HepG2 (cell line): ENCODE data around the gene IFI27L2. TPM values are rescaled to one million over a fixed set of nuclear protein-coding genes. Genes with fewer than 3 reads are reported as not detected.

ENCODE experiments used
- ATAC-seq: fragments of 200-7000 bp; cut with Tn5 transposase; 3 replicates; pipeline ENCODE4 v1.9.1; 2020; ENCODE audit warnings: mild to moderate bottlenecking, moderate library complexity
- BruUV-seq: library from RNA; stranded (reverse); fragments of 400-500 nt; replicated peaks from 2 replicates; lab custom pipeline; 2021; lab: Mats Ljungman, UMichigan
- CTCF ChIA-PET: fragments of 300-600 bp; formaldehyde crosslinking; extraction: SDS; loops from one replicate; lab custom pipeline; 2021; ENCODE audit warnings: low total read pairs, inconsistent platforms, low intra/inter-chr PET ratio; lab: Yijun Ruan, JAX
- POLR2A ChIA-PET: fragments of 350-600 bp; sonication (Branson Sonifier 250); formaldehyde crosslinking; loops from one replicate; lab custom pipeline; 2020; ENCODE audit warnings: antibody characterized with exemption, inconsistent platforms; lab: Yijun Ruan, JAX
- DNase-seq: peaks from one replicate; pipeline ENCODE4 v3.0.0-alpha.2; 2015; ENCODE audit warnings: low spot score
- FAIRE-seq: peaks from 3 replicates; lab custom pipeline; 2011; peaks lifted over from hg19 to GRCh38; lab: Jason Lieb, UNC
- H2AFZ ChIP-seq: one replicate; pipeline ENCODE4 v1.6.1; 2011; ENCODE audit warnings: low read length, inconsistent platforms
- H3K27ac ChIP-seq: fragments of 300-600 bp; 3 replicates; pipeline ENCODE4 v1.8.0; 2011; ENCODE audit warnings: mixed run types, mild to moderate bottlenecking, mixed read lengths, low read length, inconsistent platforms; ENCODE audit not compliant: insufficient read depth; ENCODE audit errors: extremely low read length
- H3K27me3 ChIP-seq, 2 experiments: fragments of 200-600 bp in 1 of 2; 2 replicates in 1 of 2; 3 replicates in 1 of 2; pipeline versions ENCODE4 v1.6.0 to v1.8.0; 2011; ENCODE audit warnings: low read length in 2 of 2, mild to moderate bottlenecking in 2 of 2, moderate library complexity in 2 of 2, inconsistent platforms in 1 of 2; ENCODE audit not compliant: insufficient read depth in 2 of 2, control insufficient read depth in 1 of 2
- H3K36me3 ChIP-seq, 2 experiments: fragments of 200-600 bp in 1 of 2; replicated peaks in 1 of 2; 2 replicates in 1 of 2; 3 replicates in 1 of 2; pipeline versions ENCODE4 v1.5.1 to v1.8.0; 2011; ENCODE audit warnings: low read length in 2 of 2, inconsistent platforms in 1 of 2; ENCODE audit not compliant: insufficient read depth in 2 of 2, control insufficient read depth in 1 of 2
- H3K4me1 ChIP-seq: 2 replicates; pipeline ENCODE4 v1.5.1; 2012; ENCODE audit warnings: low read length, inconsistent platforms; ENCODE audit not compliant: insufficient read depth
- H3K4me2 ChIP-seq: 2 replicates; pipeline ENCODE4 v1.6.0; 2011; ENCODE audit warnings: low read depth, low read length, inconsistent platforms
- H3K4me3 ChIP-seq, 3 experiments: fragments of 200-600 bp in 1 of 3; sonication (generic), shearing (Covaris generic) in 1 of 3; replicated peaks in 1 of 3; 2 replicates each; pipeline ENCODE4 v1.5.1; 2011 to 2016; ENCODE audit warnings: low read length in 3 of 3, inconsistent platforms in 2 of 3, low read depth in 2 of 3, mild to moderate bottlenecking in 2 of 3, control low read depth in 1 of 3, mixed read lengths in 1 of 3; ENCODE audit not compliant: insufficient read depth in 1 of 3
- H3K79me2 ChIP-seq: one replicate; pipeline ENCODE4 v1.6.1; 2011; ENCODE audit warnings: low read length, inconsistent platforms; ENCODE audit not compliant: insufficient read depth
- H3K9ac ChIP-seq: 2 replicates; pipeline ENCODE4 v1.6.0; 2011; ENCODE audit warnings: mild to moderate bottlenecking, low read depth, low read length, inconsistent platforms; ENCODE audit not compliant: insufficient read depth
- H3K9me3 ChIP-seq: 2 replicates; pipeline ENCODE4 v1.5.1; 2012; ENCODE audit warnings: mild to moderate bottlenecking, low read length
- H4K20me1 ChIP-seq: 2 replicates; pipeline ENCODE4 v1.6.0; 2011; ENCODE audit warnings: inconsistent platforms, mild to moderate bottlenecking, low read length, moderate library complexity; ENCODE audit not compliant: insufficient read depth
- ATF7 ChIP-seq, 2 experiments: fragments of 450-650 bp in 1 of 2; sonication (generic) in 1 of 2; formaldehyde crosslinking in 1 of 2; IDR thresholded peaks; 2 replicates each; pipeline versions ENCODE4 v1.4.0 to v1.6.1; 2016 to 2020; ENCODE audit warnings: antibody characterized with exemption in 1 of 2, mild to moderate bottlenecking in 1 of 2, missing genetic modification reagents in 1 of 2
- CCDC6 ChIP-seq: sonication (generic); formaldehyde crosslinking; IDR thresholded peaks from 2 replicates; pipeline ENCODE4 v1.8.1; 2022; ENCODE audit warnings: mild to moderate bottlenecking, missing genetic modification reagents, moderate library complexity
- CERS6 ChIP-seq: sonication (generic); formaldehyde crosslinking; IDR thresholded peaks from 2 replicates; pipeline ENCODE4 v1.5.0; 2020; ENCODE audit warnings: missing genetic modification reagents
- DMTF1 ChIP-seq: sonication (generic); formaldehyde crosslinking; IDR thresholded peaks from 2 replicates; pipeline ENCODE4 v1.4.0; 2020; ENCODE audit warnings: mild to moderate bottlenecking, missing genetic modification reagents
- GABPA ChIP-seq, 2 experiments: IDR thresholded peaks; 2 replicates each; pipeline ENCODE4 v1.6.1; 2011 to 2016; ENCODE audit warnings: low read depth in 2 of 2, low read length in 1 of 2, missing biosample characterization in 1 of 2, missing genetic modification characterization in 1 of 2
- HDAC2 ChIP-seq: sonication (generic); formaldehyde crosslinking; IDR thresholded peaks from 2 replicates; pipeline ENCODE4 v1.4.0; 2020; ENCODE audit warnings: missing genetic modification reagents
- IKZF5 ChIP-seq: IDR thresholded peaks from 2 replicates; pipeline ENCODE4 v1.6.1; 2018; ENCODE audit warnings: missing genetic modification reagents, mild to moderate bottlenecking, missing compliant biosample characterization
- MAZ ChIP-seq, 2 experiments: sonication (generic) in 1 of 2; formaldehyde crosslinking in 1 of 2; IDR thresholded peaks; 2 replicates each; pipeline versions ENCODE4 v1.5.0 to v1.6.1; 2012 to 2020; ENCODE audit warnings: low read depth in 2 of 2, mild to moderate bottlenecking in 2 of 2, borderline replicate concordance in 1 of 2, improper control_type of control experiment in 1 of 2, low read length in 1 of 2, missing genetic modification reagents in 1 of 2, moderate library complexity in 1 of 2
- MTA1 ChIP-seq: sonication (generic); formaldehyde crosslinking; IDR thresholded peaks from 2 replicates; pipeline ENCODE4 v1.4.0; 2020; ENCODE audit warnings: missing genetic modification reagents, mild to moderate bottlenecking, borderline replicate concordance
- PATZ1 ChIP-seq: sonication (generic); formaldehyde crosslinking; IDR thresholded peaks from 2 replicates; pipeline ENCODE4 v1.4.0; 2020; ENCODE audit warnings: missing genetic modification reagents
- SIX1 ChIP-seq: sonication (generic); formaldehyde crosslinking; IDR thresholded peaks from 2 replicates; pipeline ENCODE4 v1.4.0; 2020; ENCODE audit warnings: missing genetic modification reagents, borderline replicate concordance
- SMARCE1 ChIP-seq: fragments of 450-650 bp; IDR thresholded peaks from 2 replicates; pipeline ENCODE4 v1.6.1; 2017; ENCODE audit warnings: borderline replicate concordance
- ZNF24 ChIP-seq: fragments of 450-650 bp; IDR thresholded peaks from 2 replicates; pipeline ENCODE4 v1.6.1; 2017; ENCODE audit warnings: antibody characterized with exemption, mild to moderate bottlenecking
- ZNF383 ChIP-seq: sonication (generic); formaldehyde crosslinking; IDR thresholded peaks from 2 replicates; pipeline ENCODE4 v1.4.0; 2020; ENCODE audit warnings: missing genetic modification reagents, mild to moderate bottlenecking, borderline replicate concordance
- ZNF468 ChIP-seq: sonication (generic); formaldehyde crosslinking; IDR thresholded peaks from 2 replicates; pipeline ENCODE4 v1.8.0; 2022; ENCODE audit warnings: mild to moderate bottlenecking, moderate library complexity, missing genetic modification reagents
- ZNF567 ChIP-seq: sonication (generic); formaldehyde crosslinking; IDR thresholded peaks from 2 replicates; pipeline ENCODE4 v1.8.1; 2023; ENCODE audit warnings: mild to moderate bottlenecking, missing genetic modification reagents, borderline replicate concordance
- WGBS: methylation state at CpG from one replicate; pipeline ENCODE4 v1.1.6; 2017; ENCODE audit warnings: low lambda C conversion rate; 5-methylcytosine and 5-hydroxymethylcytosine counted together
- in situ Hi-C: cut with HindIII; loops from 2 replicates; pipeline ENCODE4 v1.10.0; 2017; ENCODE audit warnings: low pct_unique_long_range_greater_than_20kb; ENCODE audit not compliant: extremely low pct_ligation_motif_present
- intact Hi-C: fragments of 100-400 bp; cut with micrococcal nuclease; formaldehyde crosslinking; loops from one replicate; pipeline ENCODE4 v1.10.0; 2022; ENCODE audit not compliant: unreplicated experiment
- polyA plus RNA-seq, 8 experiments: library from polyadenylated mRNA; depleted of rRNA in 3 of 8; stranded (reverse) in 7 of 8; unstranded in 1 of 8; fragments of >200 nt; fragmentation: Illumina TruSeq in 4 of 8; extraction: Trizol in 4 of 8; gene quantifications; 2 replicates each; pipeline versions ENCODE4 v1.2.1 to v1.2.3, GENCODE V29; 2011 to 2016; ENCODE audit warnings: low read depth in 4 of 8, missing spikeins in 1 of 8, mixed read lengths in 1 of 8; ENCODE audit not compliant: insufficient read depth in 1 of 8
- total RNA-seq, 5 experiments: library from RNA; depleted of rRNA; stranded (reverse); fragments of >200 nt; fragmentation: Illumina TruSeq; extraction: Trizol; gene quantifications; 2 replicates each; pipeline ENCODE4 v1.2.3, GENCODE V29; 2016; ENCODE audit warnings: low read depth in 1 of 5

Gene IFI27L2
- total and polyA plus RNA-seq, 2 of the 13 experiments (the other 11 are each of a cell fraction or from before 2014, with no cell fraction given): 4.3 to 4.8 TPM

- no TSS peak for BruUV-seq
- Histone ChIP-seq H3K4me3 (no peak overlapping the region), H2AFZ (no peak overlapping the region), H3K4me2 (no peak overlapping the region), H3K9me3 (no peaks in the 10 kb centered on the region), H3K9ac (no peak overlapping the region), H3K79me2 (no peaks in the 10 kb centered on the region), H4K20me1 (no peaks in the 10 kb centered on the region), H3K27ac (no peak overlapping the region), H3K36me3 (no peaks in the 10 kb centered on the region), H3K4me1 (peaks cover 61% of the 10 kb centered on the region), H3K27me3 (peaks cover 2 to 22% of the 10 kb centered on the region in 2 experiments; a peak in 2 of 5 replicates)
- 59% methylated on average over 5 of the region's 6 CpGs for WGBS
- DNase-seq (no peak), ATAC-seq (peak; percentile 15; the same call in 1 of the 3 replicates), FAIRE-seq (no peak)
- CTCF ChIA-PET: no interaction called here
- POLR2A ChIA-PET: no interaction called here
- intact Hi-C loops: no loop called here
- in situ Hi-C loops: no loop called here
- no peak for TF ChIP-seq CERS6 (CRISPR knock-in tag)
- TF ChIP-seq HDAC2 (CRISPR knock-in tag): no peak
- no peak for TF ChIP-seq CCDC6 (CRISPR knock-in tag)
- no peak for TF ChIP-seq SMARCE1
- TF ChIP-seq IKZF5 (CRISPR knock-in tag): no peak
- TF ChIP-seq ZNF567 (CRISPR knock-in tag): no peak
- TF ChIP-seq ZNF383 (CRISPR knock-in tag): no peak
- no peak for TF ChIP-seq MAZ (IDR thresholded peaks at IDR 0.05; ENCODE audit: borderline replicate concordance, low read depth, low read length)
- no peak for TF ChIP-seq MAZ (CRISPR knock-in tag; IDR thresholded peaks at IDR 0.05; ENCODE audit: low read depth)
- TF ChIP-seq DMTF1 (CRISPR knock-in tag): no peak
- TF ChIP-seq ZNF24: no peak
- no peak for TF ChIP-seq GABPA (IDR thresholded peaks at IDR 0.05; ENCODE audit: low read depth, low read length)
- no peak for TF ChIP-seq GABPA (CRISPR knock-in tag; IDR thresholded peaks at IDR 0.05; ENCODE audit: low read depth)
- TF ChIP-seq ATF7 (IDR thresholded peaks at IDR 0.05): no peak
- no peak for TF ChIP-seq ATF7 (CRISPR knock-in tag; IDR thresholded peaks at IDR 0.05)
- TF ChIP-seq SIX1 (CRISPR knock-in tag): no peak
- no peak for TF ChIP-seq PATZ1 (CRISPR knock-in tag)
- no peak for TF ChIP-seq MTA1 (CRISPR knock-in tag)
- no peak for TF ChIP-seq ZNF468
These were observed 15.9 kb downstream of the IFI27L2 start for GRCh38 chr14:94113490-94113889.
